ENCODE data around the gene COL17A1. TPM values are rescaled to one million over a fixed set of nuclear protein-coding genes. Genes with fewer than 3 reads are reported as not detected.

COL17A1 gene
- polyA plus RNA-seq, 1 experiment = not detected

DNA sequence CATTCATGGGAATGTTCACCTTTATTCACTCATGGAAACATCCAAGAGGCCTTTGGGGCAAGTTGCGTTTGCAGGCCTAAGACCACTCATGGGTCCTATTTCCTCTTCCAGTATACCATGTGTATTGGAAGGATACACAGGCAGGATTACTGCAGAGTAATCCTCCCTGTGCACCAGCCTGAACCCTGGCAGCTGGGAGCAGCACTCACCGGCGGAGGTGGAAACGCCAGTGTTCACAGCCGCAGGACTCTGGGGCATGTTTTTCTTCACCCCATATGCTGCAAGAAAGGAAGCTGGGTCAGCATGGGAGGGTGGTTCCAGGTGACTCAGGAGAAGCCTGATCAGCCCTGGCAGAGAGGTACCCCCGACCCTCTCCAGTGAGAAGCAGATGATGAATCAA is 24.5 kb downstream of the COL17A1 start:
- H3K27ac ChIP-seq (ENCODE audit: low read depth, low read length) = no peak overlapping the region
- no peak for DNase-seq (ENCODE audit: low read depth, low spot score)
- CTCF ChIA-PET = interaction anchor here (1.5 kb wide), 1 partner anchor 61 kb away, joined by 3 read pairs; the partner anchor contains the start of gene SFR1
- TF ChIP-seq, protein P1, sequence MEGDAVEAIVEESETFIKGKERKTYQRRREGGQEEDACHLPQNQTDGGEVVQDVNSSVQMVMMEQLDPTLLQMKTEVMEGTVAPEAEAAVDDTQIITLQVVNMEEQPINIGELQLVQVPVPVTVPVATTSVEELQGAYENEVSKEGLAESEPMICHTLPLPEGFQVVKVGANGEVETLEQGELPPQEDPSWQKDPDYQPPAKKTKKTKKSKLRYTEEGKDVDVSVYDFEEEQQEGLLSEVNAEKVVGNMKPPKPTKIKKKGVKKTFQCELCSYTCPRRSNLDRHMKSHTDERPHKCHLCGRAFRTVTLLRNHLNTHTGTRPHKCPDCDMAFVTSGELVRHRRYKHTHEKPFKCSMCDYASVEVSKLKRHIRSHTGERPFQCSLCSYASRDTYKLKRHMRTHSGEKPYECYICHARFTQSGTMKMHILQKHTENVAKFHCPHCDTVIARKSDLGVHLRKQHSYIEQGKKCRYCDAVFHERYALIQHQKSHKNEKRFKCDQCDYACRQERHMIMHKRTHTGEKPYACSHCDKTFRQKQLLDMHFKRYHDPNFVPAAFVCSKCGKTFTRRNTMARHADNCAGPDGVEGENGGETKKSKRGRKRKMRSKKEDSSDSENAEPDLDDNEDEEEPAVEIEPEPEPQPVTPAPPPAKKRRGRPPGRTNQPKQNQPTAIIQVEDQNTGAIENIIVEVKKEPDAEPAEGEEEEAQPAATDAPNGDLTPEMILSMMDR (IDR thresholded peaks at IDR 0.05; ENCODE audit: low read depth, low read length) = no peak
- peaks cover 2% of the 10 kb centered on the region; the same call in 1 of the 2 replicates for H3K9me3 ChIP-seq (ENCODE audit: control insufficient read depth, insufficient read depth, low read length)
- peaks cover 21% of the 10 kb centered on the region for H3K27me3 ChIP-seq (ENCODE audit: control insufficient read depth, insufficient read depth, low read length)
- POLR2A ChIA-PET = no interaction called here
- no peak overlapping the region for H3K4me3 ChIP-seq (ENCODE audit: low read depth, low read length)

DNA sequence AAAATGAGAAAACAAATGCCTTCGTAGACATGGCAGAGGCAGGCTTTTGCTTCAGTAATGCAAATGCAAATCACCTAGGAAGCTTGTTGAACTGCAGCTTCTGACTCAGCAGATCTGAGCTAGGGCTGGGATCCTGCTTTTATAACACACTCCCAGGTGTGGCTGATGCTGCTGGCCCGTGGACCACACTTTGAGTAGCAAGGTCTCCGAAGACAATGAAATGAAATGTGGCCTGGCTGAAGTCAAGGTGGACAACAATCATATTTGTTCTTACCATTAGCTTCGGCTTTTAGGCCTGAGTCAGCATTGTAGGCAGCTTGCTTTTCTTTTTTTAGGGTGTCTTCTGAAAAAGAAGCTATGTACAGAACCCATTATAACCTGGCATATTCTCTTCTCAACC is 26.3 kb downstream of the COL17A1 start:
- ChIA-PET POLR2A (no interaction called here), CTCF (no interaction called here)
- no peak overlapping the region for H3K27ac ChIP-seq (ENCODE audit: low read depth, low read length)
- H3K27me3 ChIP-seq (ENCODE audit: control insufficient read depth, insufficient read depth, low read length) = peaks cover 6% of the 10 kb centered on the region
- no peak for DNase-seq (ENCODE audit: low read depth, low spot score)
- no peak overlapping the region for H3K4me3 ChIP-seq (ENCODE audit: low read depth, low read length)
- TF ChIP-seq, protein P1 (IDR thresholded peaks at IDR 0.05; ENCODE audit: low read depth, low read length) = no peak
- H3K9me3 ChIP-seq (ENCODE audit: control insufficient read depth, insufficient read depth, low read length) = peaks cover 2% of the 10 kb centered on the region; the same call in 1 of the 2 replicates

DNA sequence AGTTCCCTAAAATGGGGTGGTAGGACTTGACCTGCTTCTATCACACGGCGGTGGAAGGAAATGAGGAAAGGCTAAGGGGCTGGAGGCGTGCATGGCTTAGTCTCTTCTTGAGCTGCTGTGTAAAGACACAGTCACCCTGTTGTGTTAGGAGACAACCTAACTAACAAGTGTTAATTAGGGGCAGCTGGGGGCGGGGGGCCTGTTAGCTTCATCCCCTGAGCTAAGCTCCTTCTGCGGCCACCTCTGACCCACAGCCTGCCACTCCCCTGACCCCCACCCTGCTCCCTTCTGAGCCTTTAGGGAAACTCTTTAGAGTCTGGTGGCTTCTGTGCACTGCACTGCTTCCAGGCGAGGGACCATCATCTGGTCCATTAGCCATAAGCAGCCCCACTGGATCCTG is 28.0 kb downstream of the COL17A1 start:
- Histone ChIP-seq H3K27ac (ENCODE audit: low read depth, low read length) (no peak overlapping the region), H3K9me3 (ENCODE audit: control insufficient read depth, insufficient read depth, low read length) (peaks cover 2% of the 10 kb centered on the region; the same call in 1 of the 2 replicates), H3K4me3 (ENCODE audit: low read depth, low read length) (no peak overlapping the region), H3K27me3 (ENCODE audit: control insufficient read depth, insufficient read depth, low read length) (peaks cover under 1% of the 10 kb centered on the region)
- ChIA-PET CTCF (no interaction called here), POLR2A (no interaction called here)
- TF ChIP-seq, protein P1 (IDR thresholded peaks at IDR 0.05; ENCODE audit: low read depth, low read length) = no peak
- DNase-seq (ENCODE audit: low read depth, low spot score) = no peak

DNA sequence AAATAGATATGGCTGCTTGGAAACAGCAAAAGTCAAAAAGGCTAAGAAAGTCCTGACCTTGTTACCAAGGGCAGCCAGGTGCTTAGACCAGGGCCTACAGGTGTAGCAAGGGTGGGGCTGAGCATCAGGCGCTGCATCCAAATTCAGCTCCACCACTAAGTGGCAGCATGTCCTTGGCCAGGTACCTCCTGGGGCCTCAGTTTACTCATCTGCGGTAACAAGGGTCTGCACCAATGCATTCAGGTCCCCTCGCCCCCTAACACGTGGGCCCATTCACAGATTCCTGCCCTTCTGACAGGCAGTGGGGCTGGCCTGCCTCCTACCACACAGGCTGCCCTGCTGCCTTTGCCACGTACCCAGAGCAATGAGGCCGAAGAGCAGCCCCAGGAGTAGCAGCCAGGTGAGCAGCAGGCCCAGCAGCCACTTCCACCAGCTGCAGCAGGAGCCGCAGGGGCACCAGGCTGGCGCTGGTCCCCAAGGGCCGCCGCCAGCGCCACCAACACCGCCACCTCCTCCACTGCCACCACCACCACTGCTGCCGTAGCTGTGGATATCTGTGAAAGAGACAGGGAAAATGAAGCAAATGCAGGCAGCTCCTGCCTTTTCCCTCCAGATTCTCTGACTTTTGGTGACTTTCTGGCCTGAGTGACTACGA is 28.9 kb downstream of the COL17A1 start:
- POLR2A ChIA-PET = interaction anchor here (0.6 kb wide), 1 partner anchor 10 kb away, joined by 3 read pairs; no protein-coding TSS in a partner anchor
- Histone ChIP-seq H3K9me3 (ENCODE audit: control insufficient read depth, insufficient read depth, low read length) (peaks cover 2% of the 10 kb centered on the region; the same call in 1 of the 2 replicates), H3K27me3 (ENCODE audit: control insufficient read depth, insufficient read depth, low read length) (no peaks in the 10 kb centered on the region), H3K4me3 (ENCODE audit: low read depth, low read length) (no peak overlapping the region), H3K27ac (ENCODE audit: low read depth, low read length) (no peak overlapping the region)
- CTCF ChIA-PET = no interaction called here
- DNase-seq (ENCODE audit: low read depth, low spot score) = no peak
- TF ChIP-seq, protein P1 (IDR thresholded peaks at IDR 0.05; ENCODE audit: low read depth, low read length) = no peak

DNA sequence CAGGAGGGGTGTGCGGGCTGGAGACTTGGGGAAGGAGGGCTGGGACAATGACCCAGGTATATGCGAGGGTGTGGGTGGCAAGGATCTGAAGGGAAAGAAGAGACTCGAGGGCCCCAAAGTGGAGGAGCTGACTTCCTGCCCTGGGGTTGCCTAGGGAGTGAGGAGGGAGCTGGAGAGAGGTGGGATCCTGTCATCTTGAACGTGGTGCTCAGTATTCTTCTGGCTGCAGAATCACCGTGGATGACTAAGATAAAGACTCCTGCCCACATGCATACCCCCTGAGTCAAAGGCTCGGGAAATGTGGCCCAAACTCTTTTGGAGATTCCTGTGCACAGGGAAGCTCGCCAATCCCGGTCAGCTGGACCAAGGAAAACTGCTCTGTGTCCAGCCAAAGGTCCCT is 31.2 kb downstream of the COL17A1 start:
- H3K27ac ChIP-seq (ENCODE audit: low read depth, low read length) = no peak overlapping the region
- CTCF ChIA-PET = no interaction called here
- POLR2A ChIA-PET = no interaction called here
- peak; percentile 18 for DNase-seq (ENCODE audit: low read depth, low spot score)
- no peak overlapping the region for H3K4me3 ChIP-seq (ENCODE audit: low read depth, low read length)
- peaks cover 2% of the 10 kb centered on the region; the same call in 1 of the 2 replicates for H3K9me3 ChIP-seq (ENCODE audit: control insufficient read depth, insufficient read depth, low read length)
- no peaks in the 10 kb centered on the region for H3K27me3 ChIP-seq (ENCODE audit: control insufficient read depth, insufficient read depth, low read length)
- TF ChIP-seq, protein P1 (IDR thresholded peaks at IDR 0.05; ENCODE audit: low read depth, low read length) = no peak

Measured in AG04450 (cell line).